ENCODE measurements around the gene CDNF.

Gene CDNF

GRCh38 chr10:14838582-14839304 lies 906 bp upstream of the CDNF start:
- TF ChIP-seq CTCF (IDR thresholded peaks at IDR 0.05; ENCODE audit: insufficient read depth, low read depth, low read length, missing control alignments) = no peak
- peak; percentile 44 for DNase-seq (ENCODE audit: low read depth)
- peak overlapping the region; percentile 55 for H3K4me3 ChIP-seq (ENCODE audit: low read depth, low read length)

- DNase-seq (ENCODE audit: low read depth) = no peak
- H3K4me3 ChIP-seq (ENCODE audit: low read depth, low read length) = peak overlapping the region; percentile 91
- TF ChIP-seq CTCF (IDR thresholded peaks at IDR 0.05; ENCODE audit: insufficient read depth, low read depth, low read length, missing control alignments) = no peak
These were observed 657 bp downstream of the CDNF start for GRCh38 chr10:14837003-14837756.

- TF ChIP-seq CTCF (IDR thresholded peaks at IDR 0.05; ENCODE audit: insufficient read depth, low read depth, low read length, missing control alignments) = no peak
- no peak overlapping the region for H3K4me3 ChIP-seq (ENCODE audit: low read depth, low read length)
- no peak for DNase-seq (ENCODE audit: low read depth)
These were observed 1.6 kb downstream of the CDNF start for GRCh38 chr10:14836208-14836607.

- DNase-seq (ENCODE audit: low read depth) = no peak
- no peak overlapping the region for H3K4me3 ChIP-seq (ENCODE audit: low read depth, low read length)
- no peak for TF ChIP-seq CTCF (IDR thresholded peaks at IDR 0.05; ENCODE audit: insufficient read depth, low read depth, low read length, missing control alignments)
These were observed 4.7 kb downstream of the CDNF start for GRCh38 chr10:14833106-14833505.

GRCh38 chr10:14826076-14826829 lies 11.6 kb downstream of the CDNF start:
- no peak for TF ChIP-seq CTCF (IDR thresholded peaks at IDR 0.05; ENCODE audit: insufficient read depth, low read depth, low read length, missing control alignments)
- H3K4me3 ChIP-seq (ENCODE audit: low read depth, low read length) = no peak overlapping the region
- no peak for DNase-seq (ENCODE audit: low read depth)

GRCh38 chr10:14823966-14824365 lies 13.9 kb downstream of the CDNF start:
- no peak for DNase-seq (ENCODE audit: low read depth)
- TF ChIP-seq CTCF (IDR thresholded peaks at IDR 0.05; ENCODE audit: insufficient read depth, low read depth, low read length, missing control alignments) = no peak
- H3K4me3 ChIP-seq (ENCODE audit: low read depth, low read length) = no peak overlapping the region

Measured in GM12865 (cell line).